ENCODE results near the gene SLAMF8. TPM values are rescaled to one million over a fixed set of nuclear protein-coding genes. Genes with fewer than 3 reads are reported as not detected.

Gene SLAMF8
- total RNA-seq, 1 experiment from 2014 or later: not detected

DNA sequence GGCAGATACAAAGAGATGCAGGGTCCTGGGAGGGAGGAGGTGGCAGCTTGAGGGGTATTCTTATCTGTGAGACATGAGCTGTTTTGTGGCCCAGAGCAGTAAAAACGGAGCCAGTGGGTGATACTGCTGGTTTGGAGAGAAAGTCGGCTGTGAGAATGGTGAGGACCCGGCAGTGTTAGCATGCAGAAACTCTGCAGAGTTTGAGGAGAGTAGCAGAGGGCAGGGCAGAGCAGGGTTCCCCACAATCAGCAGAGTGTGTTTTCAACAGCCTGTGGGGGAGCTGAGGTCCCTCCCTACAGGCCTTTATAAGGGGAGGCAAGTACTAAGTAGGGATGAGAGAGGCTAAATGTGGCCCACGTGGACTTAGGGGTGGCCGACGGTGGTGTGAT is 423 bp downstream of the SLAMF8 start:
- Histone ChIP-seq H3K79me1 (ENCODE audit: insufficient read depth, low read depth, low read length, poor library complexity, severe bottlenecking) (no peaks in the 10 kb centered on the region), H3K79me2 (ENCODE audit: insufficient read depth, low read length) (no peaks in the 10 kb centered on the region), H2BK20ac (ENCODE audit: low read depth, low read length, poor library complexity, severe bottlenecking) (no peak overlapping the region), H3K23ac (ENCODE audit: insufficient read length, low read depth, low read length) (no peak overlapping the region), H2BK5ac (ENCODE audit: insufficient read length, low read length) (no peak overlapping the region), H4K91ac (ENCODE audit: insufficient read length, low read depth, low read length) (no peak overlapping the region), H2BK15ac (ENCODE audit: low read depth, low read length) (no peak overlapping the region), H2AFZ (ENCODE audit: low read length) (no peak overlapping the region), H3K56ac (ENCODE audit: insufficient read length, low read depth, low read length) (no peak overlapping the region), H3K27ac (ENCODE audit: insufficient read length, low read depth, low read length) (no peak overlapping the region), H3K4ac (ENCODE audit: low read depth, low read length) (no peak overlapping the region), H4K5ac (ENCODE audit: insufficient read length, low read depth, low read length) (no peak overlapping the region), H4K8ac (replicated peaks; ENCODE audit: insufficient read length, low read depth, low read length) (no peak overlapping the region), H3K9ac (ENCODE audit: extremely low read depth, insufficient read length, low read length) (no peak overlapping the region), H3K4me1 (ENCODE audit: insufficient read depth, low read length) (no peaks in the 10 kb centered on the region), H3T11ph (ENCODE audit: low read length) (no peak overlapping the region), H3K14ac (ENCODE audit: insufficient read depth, low read length) (no peak overlapping the region), H3K4me2 (ENCODE audit: insufficient read depth, insufficient read length, low read length) (no peak overlapping the region), H3K9me3 (ENCODE audit: control insufficient read depth, low read depth, low read length) (no peaks in the 10 kb centered on the region), H2BK120ac (ENCODE audit: low read depth, low read length, poor library complexity, severe bottlenecking) (no peak overlapping the region), H3K18ac (ENCODE audit: insufficient read length, low read depth, low read length) (no peak overlapping the region), H4K20me1 (ENCODE audit: control insufficient read depth, insufficient read depth, insufficient read length) (no peaks in the 10 kb centered on the region), H3K23me2 (ENCODE audit: insufficient read length, low read depth, low read length, poor library complexity, severe bottlenecking) (no peaks in the 10 kb centered on the region), H3K27me3 (ENCODE audit: insufficient read depth, low read length) (no peaks in the 10 kb centered on the region), H2BK12ac (ENCODE audit: insufficient read length, low read depth, low read length) (no peak overlapping the region), H2AK5ac (ENCODE audit: insufficient read length, low read length) (no peak overlapping the region)
- peaks cover 21 to 25% of the 10 kb centered on the region in 2 experiments for H3K4me1 Mint-ChIP-seq
- TF ChIP-seq CTCF (conservative IDR thresholded peaks at IDR 0.05): no peak
- no peak overlapping the region for H3K4me3 Mint-ChIP-seq
- no peaks in the 10 kb centered on the region for H3K9me3 Mint-ChIP-seq
- no CpG with 5 or more reads among the region's 6 CpGs for WGBS (ENCODE audit: extremely low coverage, insufficient read length, low lambda C conversion rate)
- H3K27ac Mint-ChIP-seq: peak overlapping the region in 1 of 3 experiments; percentile 56; a peak in 2 of 7 replicates
- no peak for DNase-seq
- no peaks in the 10 kb centered on the region for H3K36me3 Mint-ChIP-seq (ENCODE audit: insufficient read depth in 1 of 3, low read depth in 3 of 3)
- H3K27me3 Mint-ChIP-seq (ENCODE audit: low read depth): peaks cover 46% of the 10 kb centered on the region
